HS-5 (cell line): ENCODE results near the gene SOX8.
"Not testable (repeated sequence)": the region's sequence is repeated elsewhere in the genome, so short reads cannot be mapped to it uniquely, and the experiment has no call there.

Experiments used
- DNase-seq: peaks from one replicate; pipeline ENCODE4 v3.0.0-alpha.2; 2012; ENCODE audit warnings: low read depth

Gene SOX8

DNA sequence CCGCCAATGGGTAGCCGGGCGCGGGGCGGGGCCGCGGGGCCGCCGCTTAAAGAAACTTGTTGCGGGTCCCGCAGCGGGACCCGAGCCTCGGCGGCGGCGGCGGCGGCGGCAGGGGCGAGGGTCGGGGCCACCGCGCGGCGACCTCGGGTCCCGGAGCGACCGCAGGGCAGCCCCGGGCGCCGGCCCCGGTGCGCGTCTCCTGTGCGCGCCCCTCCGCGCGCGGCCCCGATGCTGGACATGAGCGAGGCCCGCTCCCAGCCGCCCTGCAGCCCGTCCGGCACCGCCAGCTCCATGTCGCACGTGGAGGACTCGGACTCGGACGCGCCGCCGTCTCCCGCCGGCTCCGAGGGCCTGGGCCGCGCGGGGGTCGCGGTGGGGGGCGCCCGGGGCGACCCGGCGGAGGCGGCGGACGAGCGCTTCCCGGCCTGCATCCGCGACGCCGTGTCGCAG is at the start of gene SOX8:
SOX8 (plus strand) TSS at position 76 of the 450 bp plus-strand sequence; CDS start at position 229, 153 bp downstream.
- no peak for DNase-seq

DNA sequence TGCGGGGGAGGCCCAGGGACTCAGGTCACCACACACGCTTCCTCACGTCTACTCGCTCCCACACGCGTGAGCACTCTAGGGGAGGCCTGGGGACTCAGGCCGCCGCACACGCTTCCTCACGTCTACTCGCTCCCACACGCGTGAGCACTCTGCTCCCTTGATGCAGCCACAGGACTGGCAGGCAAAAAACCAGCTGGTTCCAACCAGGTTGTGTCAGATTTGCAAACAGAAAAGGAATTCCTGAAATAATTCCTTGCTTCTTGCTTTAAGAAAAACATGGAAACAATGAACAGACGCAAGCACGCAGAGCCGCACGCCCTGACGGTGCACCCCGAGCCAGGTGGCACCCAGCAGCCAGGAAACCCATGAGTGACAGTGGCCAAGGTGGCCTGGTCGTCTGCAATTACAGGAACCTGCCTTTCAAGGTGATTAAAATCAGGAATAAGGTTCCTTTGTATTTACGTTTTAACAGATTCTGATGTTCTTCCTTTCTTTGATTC is 48.7 kb upstream of the SOX8 start:
- DNase-seq = no peak

DNA sequence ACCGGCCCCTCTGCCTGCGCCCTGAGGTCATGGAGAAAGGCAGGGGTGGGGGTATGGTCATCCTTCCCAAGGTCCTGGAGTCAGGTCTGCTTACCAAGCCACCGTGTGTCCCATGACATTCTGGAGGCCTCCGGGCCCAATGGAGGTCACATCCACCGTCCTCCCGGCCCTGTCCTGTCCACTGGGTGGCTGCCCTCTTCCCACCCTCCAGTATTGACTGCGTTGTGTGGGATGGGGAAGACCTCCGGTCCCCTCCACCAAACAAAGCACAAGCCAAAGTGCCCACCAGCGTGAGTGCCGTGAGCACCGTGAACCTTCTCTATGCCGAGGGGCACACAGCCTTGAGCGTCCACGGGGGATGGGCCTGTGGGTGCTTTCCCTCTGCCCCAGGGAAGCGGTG is 48.0 kb upstream of the SOX8 start:
- no peak for DNase-seq

DNA sequence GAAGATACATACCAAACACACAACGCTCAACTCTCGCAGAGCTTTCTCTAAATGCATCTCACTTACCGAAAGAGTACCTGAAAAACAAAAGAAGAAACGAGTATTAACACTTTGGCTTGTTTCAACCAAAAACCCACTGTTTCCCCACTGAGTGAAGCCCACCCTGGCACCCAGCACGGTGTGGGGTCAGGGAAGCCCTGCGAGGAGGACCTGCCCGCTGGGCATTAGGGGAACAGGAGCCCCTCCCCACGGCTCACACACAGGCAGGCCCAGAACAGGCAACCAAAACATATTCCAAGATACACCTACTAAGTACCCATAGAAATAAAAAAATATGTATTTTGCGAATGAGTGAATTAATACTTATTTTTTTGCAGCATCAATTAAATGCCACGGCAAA is 47.4 kb upstream of the SOX8 start:
- DNase-seq = no peak

DNA sequence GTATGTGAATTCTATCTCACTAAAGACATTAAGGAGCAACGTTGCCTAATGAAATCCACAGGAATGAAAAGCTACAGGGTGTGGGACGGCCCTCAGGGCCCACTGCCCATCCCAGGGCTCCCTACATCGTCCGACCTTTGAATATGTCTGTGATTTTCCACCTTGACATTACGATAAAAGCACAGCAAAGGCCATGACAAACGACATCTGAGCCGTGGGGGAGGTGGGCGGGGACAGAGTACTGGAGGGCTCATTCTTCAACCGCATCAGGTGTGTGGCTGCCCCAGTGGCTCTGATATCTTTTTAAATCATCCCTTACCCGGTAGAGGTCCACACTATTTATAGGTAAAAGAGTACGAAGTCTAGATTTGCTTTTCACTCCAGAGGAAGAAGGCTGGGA is 45.9 kb upstream of the SOX8 start:
- DNase-seq = no peak

DNA sequence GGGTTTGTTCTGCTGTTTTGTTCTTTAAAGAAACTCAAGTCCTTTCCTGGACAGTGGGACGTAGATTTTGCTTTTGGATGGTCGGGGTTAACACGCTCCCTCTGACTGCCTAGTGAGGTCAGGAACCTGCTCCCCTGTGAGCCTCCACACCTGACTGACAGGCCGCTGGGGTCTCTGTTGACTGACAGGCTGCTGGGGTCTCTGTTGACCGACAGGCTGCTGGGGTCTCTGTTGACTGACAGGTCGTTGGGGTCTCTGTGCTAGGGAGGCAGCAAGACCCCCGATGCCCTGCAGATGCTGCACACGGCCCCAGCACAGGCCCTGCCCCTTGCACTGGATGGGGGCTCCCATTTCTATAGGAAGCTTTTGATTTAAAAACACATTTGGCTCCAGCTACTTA is 44.3 kb upstream of the SOX8 start:
- DNase-seq = no peak

DNA sequence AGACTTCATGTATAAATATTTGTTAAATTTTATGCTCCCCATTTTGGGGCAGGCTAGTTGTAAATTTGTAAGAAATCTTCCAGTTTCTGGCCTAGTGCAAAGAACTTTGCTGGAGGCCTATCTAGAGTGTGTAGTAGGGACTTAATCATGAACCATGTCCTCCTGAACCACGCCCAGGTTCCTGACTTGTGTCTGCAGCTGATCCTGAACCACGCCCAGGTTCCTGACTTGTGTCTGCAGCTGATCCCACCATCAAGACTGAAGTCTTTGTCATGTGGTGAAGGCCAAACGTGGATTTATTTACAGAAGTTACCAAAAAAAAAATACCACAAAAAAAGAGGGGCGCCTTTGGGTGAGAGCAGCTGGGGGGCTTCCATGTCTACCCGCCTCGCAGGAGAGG is 43.8 kb upstream of the SOX8 start:
- no peak for DNase-seq

DNA sequence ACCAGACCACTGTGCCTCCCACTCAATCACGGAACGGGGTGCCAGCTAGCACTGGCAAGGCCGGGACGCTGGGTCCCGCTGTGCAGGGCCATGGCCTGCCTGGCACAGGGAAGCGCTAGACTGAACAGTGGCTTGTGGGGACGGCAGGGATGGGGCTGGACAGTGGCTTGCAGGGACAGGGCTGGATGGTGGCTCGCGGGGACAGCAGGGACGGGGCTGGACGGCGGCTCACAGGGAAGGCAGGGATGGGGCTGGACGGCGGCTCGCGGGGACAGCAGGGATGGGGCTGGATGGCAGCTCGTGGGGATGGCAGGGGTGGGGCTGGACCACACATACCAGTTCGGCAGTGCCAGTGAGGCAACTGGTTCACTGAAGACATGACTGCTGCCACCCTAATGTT is 43.4 kb upstream of the SOX8 start:
- DNase-seq = no peak

DNA sequence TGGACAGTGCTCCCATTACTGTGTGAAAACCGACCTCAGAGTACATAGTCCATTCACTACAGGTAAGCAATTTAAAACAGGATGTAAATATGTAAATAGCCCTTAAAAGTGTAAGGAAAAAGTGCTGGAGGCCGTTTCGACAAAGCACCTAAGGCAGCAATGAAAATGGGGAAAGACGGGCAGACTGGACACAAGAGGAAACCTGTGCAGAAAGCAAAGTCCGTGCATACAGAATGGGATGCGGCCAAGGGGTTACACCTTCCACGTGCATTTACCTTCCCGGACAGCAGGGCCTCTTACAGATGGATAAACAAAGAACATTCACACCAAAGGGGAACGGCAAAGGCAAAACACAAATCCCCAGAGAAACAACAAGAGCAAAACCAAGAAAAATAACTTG is 42.8 kb upstream of the SOX8 start:
- DNase-seq = no peak

DNA sequence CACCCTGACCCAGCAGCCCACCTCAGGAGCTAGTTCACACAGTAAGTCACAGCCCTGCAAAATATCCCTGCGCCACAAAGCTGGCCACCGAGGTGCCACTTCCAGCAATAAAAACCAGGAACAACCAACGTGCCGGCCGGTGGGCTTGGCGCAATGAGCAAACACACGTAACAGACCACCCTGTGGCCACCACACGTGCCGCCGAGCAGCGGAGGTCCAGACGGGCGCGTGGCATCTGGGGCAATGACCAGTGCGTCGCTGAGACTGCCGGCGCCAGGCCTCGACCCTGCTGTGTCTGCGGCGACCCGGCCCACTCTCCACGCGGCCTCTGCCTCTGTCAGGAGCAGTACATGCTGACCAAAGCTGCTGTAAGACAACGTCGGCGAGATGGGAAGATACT is 42.3 kb upstream of the SOX8 start:
- no peak for DNase-seq

DNA sequence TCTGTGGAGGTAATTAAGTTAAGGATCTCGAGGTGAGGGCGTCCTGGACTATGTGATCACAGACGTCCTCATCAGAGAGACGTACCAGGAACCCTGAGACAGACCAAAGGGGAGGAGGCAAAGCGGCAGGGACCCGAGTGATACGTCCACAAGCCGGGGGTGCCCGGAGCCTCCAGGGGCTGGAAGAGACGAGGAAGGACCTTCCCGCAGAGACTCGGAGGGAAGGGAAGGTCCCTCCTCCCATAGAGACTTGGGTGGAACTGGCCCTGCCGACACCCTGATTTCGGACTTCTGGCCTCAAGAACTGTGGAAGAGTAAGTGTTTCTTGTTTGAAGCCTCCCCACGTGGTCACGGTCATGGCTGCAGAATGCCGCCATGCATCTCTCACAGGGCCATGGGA is 41.6 kb upstream of the SOX8 start:
- no peak for DNase-seq

DNA sequence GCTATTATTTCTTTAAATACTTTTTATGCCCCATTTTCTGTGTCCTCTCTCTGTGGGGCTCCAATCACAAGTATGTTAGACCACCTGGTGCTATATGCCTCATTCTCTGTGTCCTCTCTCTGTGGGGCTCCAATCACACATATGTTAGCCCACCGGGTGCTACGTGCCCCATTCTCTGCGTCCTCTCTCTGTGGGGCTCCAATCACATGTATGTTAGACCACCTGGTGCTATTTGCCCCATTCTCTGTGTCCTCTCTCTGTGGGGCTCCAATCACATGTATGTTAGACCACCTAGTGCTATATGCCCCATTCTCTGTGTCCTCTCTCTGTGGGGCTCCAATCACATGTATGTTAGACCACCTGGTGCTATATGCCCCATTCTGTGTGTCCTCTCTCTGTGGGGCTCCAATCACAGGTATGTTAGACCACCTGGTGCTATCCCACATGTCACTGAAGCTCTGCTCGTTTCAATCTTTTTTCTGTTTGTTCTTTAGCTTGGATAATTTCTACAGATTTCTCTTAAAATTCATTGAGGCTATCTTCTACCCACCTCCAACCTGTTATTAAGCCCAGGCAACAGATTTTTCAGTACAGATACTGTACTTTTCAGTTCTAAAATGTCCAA is 39.0 kb upstream of the SOX8 start:
- no peak for DNase-seq

DNA sequence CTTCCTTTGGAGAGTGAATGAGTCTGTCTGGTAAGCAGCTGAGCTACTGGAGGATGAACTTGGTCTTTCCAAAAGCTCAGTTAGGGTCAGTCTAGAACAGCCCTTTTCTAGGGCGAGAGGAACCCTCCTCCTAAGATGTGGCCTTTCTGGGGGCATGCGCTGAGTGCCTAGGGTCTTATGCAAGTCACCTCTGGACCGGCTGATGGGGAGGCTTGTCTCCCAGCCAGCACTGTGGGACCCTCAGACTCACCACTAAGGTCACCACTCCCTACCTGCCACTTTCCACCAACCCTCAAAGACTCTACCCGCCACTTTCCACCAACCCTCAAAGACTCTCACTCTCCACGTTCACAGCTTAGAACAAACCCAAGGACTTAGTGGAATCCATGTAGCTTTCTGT is 37.6 kb upstream of the SOX8 start:
- no peak for DNase-seq

DNA sequence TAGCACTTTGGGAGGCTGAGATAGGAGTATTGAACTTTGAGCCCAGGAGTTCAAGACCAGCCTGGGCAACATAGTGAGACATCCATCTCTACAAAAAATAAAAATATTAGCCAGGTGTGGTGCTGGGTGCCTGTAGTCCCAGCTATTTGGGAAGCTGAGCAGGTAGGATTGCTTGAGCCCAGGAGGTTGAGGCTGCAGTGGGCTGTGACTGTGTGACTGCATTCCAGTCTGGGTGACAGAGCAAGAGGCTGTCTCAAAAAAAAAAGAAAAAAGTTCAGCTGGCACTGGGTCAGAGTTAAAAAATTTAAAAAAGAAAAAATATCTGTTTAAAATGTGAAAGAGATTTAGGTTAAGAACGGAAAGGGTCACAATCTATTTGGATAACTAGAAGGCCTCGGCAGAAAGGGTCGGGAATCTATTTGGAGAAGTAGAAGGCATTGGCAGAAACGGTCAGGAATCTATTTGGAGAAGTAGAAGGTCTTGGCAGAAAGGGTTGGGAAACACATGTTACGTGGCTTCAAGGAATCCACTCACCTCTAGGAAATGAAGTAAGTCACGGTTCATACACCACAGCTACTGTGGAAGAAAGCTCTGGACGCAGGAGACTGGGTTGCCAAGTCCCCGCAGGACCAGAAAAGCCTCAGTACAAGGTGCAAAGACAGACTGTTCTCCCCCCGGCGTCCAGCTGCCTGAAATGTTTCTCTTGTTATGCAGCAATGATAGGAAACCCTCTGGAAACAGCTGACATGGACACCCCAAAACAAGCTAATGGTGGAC is 36.1 kb upstream of the SOX8 start:
- DNase-seq = no peak

DNA sequence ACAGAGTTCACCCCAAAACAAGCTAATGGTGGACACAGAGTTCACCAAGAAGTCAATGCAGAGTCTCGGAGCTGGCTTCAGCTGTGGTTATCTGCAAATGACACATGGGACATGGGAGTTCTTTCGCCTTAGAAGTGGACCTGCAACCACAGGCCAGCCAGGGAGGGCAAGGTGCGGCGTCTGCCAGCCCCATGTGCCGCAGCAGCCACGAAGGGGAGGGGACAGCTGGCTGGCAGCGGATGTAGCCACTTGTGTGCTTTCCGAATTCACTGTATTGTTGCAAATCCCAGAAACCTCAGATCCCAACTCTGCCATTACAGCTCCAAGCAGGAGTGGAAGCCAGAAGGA is 35.5 kb upstream of the SOX8 start:
- no peak for DNase-seq

DNA sequence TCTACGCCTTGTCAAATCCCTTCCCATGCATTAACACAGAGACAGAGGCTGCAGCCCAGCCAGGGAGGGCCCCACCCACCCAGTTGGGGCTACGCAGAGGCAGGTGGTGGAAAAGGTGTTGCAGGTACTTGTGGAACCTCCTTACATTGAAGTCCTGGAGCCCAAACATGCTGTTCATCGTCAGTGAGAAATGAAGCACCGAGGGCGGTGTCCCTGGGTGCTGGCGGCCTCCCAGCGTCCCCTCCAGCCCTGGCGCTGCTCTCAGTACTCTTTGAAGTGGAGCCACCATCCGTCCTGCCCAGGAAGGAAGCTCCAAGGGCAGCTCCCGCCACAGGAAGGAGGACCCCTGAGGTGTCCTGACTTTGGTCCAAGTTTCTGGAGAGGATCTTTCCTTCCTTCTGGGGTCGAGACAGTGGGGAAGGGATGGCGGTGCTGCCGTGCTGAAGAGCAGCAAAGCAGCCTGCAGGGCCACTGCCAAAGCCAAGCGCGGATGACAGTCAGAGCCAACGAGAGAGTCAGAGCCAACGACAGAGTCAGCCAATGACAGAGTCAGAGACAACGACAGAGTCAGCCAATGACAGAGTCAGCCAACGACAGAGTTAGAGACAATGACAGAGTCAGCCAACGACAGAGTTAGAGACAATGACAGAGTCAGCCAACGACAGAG is 34.2 kb upstream of the SOX8 start:
- DNase-seq = no peak

DNA sequence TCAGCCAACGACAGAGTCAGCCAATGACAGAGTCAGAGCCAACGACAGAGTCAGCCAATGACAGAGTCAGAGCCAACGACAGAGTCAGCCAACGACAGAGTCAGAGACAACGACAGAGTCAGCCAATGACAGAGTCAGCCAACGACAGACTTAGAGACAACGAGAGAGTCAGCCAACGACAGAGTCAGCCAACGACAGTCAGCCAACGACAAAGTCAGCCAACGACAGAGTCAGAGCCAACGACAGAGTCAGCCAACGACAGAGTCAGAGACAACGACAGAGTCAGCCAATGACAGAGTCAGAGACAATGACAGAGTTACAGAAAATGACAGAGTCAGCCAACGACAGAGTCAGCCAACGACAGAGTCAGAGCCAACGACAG is 33.7 kb upstream of the SOX8 start:
- not testable (repeated sequence) for DNase-seq

DNA sequence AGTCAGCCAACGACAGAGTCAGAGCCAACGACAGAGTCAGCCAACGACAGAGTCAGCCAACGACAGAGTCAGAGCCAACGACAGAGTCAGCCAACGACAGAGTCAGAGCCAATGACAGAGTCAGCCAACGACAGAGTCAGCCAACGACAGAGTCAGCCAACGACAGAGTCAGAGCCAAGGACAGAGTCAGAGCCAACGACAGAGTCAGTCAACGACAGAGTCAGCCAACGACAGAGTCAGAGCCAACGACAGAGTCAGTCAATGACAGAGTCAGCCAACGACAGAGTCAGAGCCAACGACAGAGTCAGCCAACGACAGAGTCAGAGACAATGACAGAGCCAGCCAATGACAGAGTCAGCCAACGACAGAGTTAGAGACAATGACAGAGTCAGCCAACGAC is 32.8 kb upstream of the SOX8 start:
- not testable (repeated sequence) for DNase-seq

DNA sequence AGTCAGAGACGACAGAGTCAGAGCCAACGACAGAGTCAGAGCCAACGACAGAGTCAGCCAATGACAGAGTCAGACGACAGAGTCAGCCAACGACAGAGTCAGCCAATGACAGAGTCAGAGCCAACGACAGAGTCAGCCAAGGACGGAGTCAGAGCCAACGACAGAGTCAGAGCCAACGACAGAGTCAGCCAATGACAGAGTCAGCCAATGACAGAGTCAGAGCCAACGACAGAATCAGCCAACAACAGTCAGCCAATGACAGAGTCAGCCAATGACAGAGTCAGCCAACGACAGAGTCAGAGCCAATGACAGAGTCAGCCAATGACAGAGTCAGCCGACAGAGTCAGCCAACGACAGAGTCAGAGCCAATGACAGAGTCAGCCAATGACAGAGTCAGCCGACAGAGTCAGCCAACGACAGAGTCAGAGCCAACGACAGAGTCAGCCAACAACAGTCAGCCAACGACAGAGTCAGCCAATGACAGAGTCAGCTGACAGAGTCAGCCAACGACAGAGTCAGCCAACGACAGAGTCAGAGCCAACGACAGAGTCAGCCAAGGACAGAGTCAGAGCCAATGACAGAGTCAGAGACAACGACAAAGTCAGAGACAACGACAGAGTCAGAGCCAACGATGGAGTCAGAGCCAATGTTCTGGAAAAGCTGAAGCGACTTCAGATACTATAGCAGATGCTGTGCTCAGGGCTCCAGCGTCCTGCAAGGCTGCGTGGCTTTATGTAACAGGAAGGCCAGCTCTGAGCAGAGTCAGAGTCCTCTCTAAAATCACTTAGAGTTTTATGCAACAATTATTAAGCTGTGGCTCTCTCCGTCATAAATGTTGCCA is 30.6 kb upstream of the SOX8 start:
- not testable (repeated sequence) for DNase-seq

DNA sequence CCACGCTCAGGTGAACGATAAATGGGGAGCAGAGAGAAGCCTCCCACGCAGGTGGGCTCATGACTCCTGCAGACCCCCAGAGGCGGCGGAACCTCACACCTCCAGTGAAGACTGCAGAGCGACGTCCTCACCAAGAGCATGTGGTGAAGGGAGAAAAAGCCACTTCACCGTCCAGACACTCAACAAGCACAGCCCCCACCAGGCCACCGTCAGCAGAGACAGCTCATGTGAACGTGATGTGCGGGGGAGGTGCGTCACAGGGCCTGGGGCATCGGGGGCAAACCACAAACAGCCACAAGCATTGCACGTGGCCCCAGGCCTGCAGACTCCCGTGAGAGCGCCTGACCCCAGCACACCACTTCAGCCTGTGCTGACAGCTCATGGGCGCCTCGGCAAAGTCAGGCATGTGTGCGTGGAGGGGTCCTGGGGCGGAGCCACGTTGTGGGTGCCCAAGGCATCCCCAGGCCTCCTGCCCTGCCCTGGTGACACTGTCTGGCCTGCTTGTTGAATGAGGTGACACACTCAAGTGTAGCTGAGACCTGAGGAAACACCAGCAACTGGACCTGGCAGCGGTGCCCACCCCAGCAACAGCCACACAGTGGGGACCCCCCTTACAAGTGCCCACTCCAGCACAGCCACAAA is 29.8 kb upstream of the SOX8 start:
- DNase-seq = no peak

DNA sequence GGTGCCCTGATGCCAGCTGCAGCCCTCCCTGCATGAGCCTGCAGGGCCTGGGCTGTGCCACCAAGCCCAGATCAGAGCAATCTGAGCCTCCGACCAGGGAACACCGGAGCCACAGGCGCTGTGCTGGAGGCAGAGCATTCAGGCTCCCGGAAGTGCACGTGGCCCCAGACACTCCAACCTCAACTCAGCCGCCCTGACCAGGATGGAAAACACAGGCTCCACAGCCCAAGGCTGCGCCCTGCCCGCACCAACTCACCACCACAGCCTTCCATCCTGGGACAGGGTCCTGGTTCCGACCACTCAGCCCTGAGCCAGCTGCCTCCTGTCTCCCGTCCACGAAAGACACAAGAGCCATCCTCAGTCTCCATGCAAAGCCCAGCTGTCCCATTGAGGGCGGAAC is 29.2 kb upstream of the SOX8 start:
- DNase-seq = no peak

DNA sequence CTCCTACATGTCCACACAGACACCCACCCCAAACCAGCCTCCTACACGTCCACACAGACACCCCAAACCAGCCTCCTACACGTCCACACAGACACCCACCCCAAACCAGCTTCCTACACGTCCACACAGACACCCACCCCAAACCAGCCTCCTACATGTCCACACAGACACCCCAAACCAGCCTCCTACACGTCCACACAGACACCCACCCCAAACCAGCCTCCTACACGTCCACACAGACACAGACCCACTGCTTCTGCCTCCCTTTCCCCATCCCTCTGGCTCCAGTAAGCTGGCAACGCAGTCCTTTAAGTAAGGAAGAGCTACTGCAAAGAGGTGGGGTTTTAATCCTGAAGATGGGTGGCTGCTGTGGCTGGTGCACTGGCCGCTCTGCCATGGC is 27.8 kb upstream of the SOX8 start:
- DNase-seq = not testable (repeated sequence)
